Stimulated activated CD4-positive, alpha-beta T cell treated with anti-CD3 and anti-CD28 coated beads, Interleukin-4, amount 100 ng/mL, for 4 hours (primary cell): Measurements from ENCODE around the gene ELFN2.
"Not testable (repeated sequence)": the region's sequence is repeated elsewhere in the genome, so short reads cannot be mapped to it uniquely, and the experiment has no call there.

Experiments
- DNase-seq, 2 experiments: peaks; one replicate each; pipeline ENCODE4 v3.0.0-alpha.2; 2020

ELFN2 gene

GRCh38 chr22:37409459-37410050 is 17.7 kb downstream of the ELFN2 start:
- no peak for DNase-seq

DNA sequence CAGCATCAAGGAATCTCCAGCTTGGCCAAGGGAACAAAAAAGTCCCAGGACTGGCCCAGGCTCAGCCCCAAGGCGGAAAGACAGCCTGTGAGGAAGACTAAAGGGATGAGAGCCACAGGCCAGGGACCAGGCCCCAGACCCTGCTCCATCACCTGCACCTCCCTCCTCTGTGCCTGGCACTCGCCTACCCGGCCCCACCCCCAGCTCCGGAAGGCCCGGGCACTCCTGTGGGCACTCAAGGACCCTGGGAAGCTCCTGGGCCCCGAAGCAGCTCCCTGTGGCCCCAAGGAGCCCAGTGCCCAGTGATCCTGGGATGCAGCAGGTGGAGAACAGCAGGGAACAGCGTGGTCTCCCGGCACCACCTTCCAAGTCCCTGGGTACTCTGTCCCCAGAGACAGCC is 18.2 kb downstream of the ELFN2 start:
- DNase-seq = no peak

- DNase-seq = no peak
These were observed 19.4 kb downstream of the ELFN2 start for GRCh38 chr22:37407856-37408255.

DNA sequence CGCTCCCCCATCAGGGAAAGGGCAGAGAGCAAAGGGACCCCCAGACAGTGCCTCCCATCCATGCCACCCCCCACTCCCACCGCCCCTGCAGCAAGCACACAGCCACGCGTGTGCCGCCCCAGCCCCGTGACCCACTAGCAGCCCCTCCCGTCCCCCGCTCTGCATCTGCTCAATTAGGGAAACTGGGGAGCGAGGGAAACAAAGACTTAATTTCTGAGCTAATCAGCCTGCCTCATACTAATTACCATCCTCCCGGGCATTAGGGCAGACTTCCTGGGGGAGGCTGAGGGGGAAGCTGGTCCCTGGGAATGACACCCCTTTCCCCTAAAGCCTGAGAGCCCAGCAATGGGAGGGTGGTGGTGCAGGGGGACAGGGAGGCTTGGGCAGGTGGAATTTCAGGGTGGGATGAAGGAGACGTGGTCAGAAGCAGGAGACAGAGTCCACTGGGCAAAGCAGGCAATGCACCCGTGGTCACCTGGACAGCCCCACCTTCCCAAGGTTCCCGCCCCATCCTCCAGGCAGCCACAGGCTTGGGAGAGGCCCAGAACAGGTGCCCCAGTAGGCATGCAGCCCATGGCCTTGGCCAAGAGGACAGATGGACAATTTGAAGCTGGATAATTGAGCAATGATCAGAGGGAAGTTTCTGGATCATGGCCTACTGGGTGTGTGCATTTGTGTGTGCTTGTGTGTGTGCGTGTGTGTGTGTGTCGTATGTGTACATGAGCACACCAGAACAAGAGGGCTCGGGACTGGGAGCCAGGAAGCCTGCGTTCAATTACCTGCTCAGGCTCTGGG is 20.6 kb downstream of the ELFN2 start:
- DNase-seq = no peak

DNA sequence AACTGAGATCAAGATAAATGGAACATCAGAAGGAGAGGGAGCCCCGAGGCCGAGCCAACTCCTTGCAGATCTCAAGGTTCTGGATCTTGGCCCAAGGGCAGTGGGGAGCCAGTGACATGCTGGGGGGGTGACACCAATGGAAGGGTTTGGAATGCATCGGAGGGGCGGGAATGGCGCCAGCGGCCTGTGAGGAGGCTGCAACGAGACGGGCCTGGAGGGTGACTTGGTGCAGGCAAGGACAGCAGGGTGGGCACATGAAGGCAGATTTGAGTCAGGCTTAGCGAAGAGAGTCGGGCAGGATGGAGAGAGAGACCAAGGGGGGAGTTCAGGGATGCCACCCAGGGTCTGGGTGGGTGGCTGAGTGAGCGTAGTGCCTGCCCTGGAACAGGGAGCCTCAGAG is 23.2 kb downstream of the ELFN2 start:
- DNase-seq = no peak

- DNase-seq = no peak
These were observed 23.9 kb downstream of the ELFN2 start for GRCh38 chr22:37403267-37403960.

DNA sequence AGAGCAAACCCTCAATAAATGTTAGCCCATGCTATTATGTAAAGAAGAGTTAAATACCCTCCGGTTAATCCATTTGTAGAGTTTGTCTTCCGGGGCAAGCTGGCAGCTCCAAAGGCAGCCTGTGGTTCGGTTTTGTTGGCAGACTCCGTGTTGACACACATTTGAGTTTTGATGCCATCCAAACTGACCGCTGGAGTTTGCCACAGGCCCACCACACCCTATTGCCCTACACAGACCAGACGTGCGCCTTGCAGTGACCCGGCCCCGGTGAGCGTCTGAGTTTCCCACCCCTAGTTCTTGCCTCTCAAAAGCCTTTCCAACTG is 25.1 kb downstream of the ELFN2 start:
- DNase-seq = no peak

- DNase-seq = no peak
These were observed 25.7 kb downstream of the ELFN2 start for GRCh38 chr22:37401401-37402183.

DNA sequence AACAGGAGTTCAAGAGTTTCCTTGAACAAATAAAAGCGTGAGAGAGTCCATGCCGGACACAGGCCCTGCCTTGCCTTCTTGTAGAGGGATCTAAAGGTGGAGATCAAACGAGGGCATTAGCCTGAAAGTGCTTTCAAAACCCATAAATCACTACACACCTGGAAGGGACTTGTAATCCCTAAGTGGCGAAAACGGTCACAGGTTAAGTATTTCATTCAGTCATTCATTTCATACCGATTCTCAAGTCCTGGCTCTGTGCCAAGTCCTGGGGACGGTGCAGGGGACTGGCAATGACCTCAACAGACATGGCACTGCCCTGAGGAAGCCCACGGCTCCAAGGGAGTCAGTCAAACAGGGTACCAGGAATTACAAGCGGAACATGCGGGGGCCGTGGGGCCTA is 26.6 kb downstream of the ELFN2 start:
- no peak for DNase-seq

GRCh38 chr22:37399457-37399856 is 27.8 kb downstream of the ELFN2 start:
- DNase-seq = not testable (repeated sequence)

DNA sequence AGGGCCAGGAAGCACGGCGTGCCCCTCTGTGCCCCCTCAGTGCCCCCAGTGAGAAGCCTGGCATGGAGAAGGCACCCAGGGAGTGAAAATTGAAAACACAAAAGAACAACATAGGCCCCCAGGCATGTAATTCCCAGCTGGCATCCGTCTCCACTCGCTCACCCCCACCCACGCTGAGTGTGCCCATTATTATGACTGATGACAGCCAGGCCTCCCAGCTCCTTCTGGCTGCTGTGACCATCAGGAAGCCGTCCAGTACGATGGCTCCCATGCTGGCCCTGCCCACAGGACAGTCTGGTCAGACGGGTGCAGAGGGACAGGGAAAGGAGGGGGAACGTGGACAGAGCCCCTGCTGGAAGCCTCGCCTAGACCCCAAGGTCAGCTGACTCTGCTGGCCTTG is 30.1 kb downstream of the ELFN2 start:
- no peak for DNase-seq

DNA sequence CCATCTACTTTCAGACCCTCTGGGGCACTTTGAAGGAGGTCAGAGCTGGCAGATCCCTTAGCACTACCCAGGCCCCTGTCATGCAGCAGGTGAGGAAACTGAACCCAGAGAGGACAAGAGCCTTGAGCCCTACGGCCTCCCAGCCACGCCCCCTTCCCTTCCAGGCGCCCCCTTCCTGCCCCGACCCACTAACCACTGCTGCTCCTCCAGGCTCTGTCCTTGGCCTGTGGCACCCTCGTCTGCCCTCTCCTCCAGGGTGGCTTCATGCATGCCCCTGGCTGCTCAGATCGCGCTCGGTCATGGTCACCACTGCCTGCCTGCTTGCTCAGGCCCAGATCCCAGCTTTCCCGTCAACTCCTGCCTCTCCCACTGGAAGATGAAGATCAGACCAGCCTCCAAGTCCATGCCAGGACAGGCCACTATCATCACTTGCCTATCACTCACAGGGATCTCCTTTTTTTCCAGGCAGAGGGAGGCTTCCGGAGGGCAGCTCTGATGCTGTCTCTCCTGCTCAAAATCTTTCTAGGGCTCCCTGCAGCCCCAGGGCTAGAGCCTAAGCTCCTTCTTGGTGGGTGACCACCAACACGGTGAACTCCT is 30.7 kb downstream of the ELFN2 start:
- no peak for DNase-seq

DNA sequence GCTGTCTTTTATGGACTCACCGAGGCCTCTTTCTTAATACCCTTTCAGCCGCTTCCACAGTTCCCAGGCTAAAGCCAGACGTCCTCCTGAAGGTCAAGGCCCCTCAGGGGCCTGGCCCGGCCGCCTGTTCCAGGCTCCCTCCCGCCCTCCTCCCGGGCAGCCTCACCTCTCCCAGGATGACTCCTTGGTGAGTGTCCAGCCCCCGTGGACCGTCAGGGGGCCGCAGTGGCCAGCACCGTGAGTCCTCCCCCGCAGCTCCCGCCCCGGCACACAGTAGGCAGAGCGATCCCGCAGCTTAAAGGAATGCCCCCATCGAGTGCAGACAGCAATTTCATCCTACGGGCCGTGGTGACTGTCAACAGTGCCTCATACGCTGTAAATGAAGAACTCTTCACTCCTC is 32.9 kb downstream of the ELFN2 start:
- no peak for DNase-seq

DNA sequence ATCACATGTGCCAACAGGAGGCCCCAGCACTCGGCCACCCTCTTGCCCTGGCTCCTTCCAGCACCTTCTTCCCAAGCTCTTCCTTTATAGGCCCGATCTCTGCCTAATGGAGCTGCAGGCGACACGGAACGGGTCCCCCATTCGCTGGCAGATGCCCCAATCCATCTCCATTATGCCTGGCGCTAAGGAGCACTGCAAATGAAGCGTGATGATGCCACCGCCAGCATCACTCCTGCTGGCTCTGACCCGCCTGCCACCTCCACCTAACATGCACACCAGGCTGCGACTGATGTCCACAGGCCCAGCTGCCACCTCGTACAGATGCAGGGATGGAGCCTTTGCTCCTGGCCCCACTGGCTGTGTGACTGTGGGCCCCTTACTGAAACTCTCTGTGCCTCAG is 33.5 kb downstream of the ELFN2 start:
- DNase-seq = no peak

- DNase-seq = no peak
These were observed 34.5 kb downstream of the ELFN2 start for GRCh38 chr22:37392721-37393328.

GRCh38 chr22:37391702-37392101 is 35.6 kb downstream of the ELFN2 start:
- no peak for DNase-seq

- no peak for DNase-seq
These were observed 37.2 kb downstream of the ELFN2 start for GRCh38 chr22:37390075-37390474.

DNA sequence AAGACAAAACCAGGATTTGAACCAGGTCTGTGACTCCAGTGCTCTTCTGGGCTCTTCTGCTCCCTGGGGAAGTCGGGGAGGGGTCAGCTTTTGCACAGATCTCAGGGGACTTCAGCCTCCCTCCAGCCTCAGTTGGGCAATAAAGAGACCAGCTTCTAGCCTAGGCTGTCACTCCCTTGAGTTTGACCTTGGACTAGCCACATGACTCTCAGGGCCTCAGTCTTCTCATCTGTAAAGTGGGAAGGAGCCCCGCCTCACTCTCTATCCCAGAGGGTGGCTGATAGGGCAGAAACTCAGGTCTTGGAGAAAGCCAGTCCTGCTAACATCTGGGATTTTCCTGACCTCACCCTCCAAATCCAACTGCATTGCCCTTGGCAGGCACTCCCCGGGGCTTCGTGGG is 38.7 kb downstream of the ELFN2 start:
- DNase-seq = no peak

GRCh38 chr22:37387793-37388192 is 39.5 kb downstream of the ELFN2 start:
- DNase-seq = no peak

GRCh38 chr22:37386441-37386840 is 40.8 kb downstream of the ELFN2 start:
- DNase-seq = no peak

- DNase-seq = no peak
These were observed 42.6 kb downstream of the ELFN2 start for GRCh38 chr22:37384691-37385090.

- no peak for DNase-seq
These were observed 43.9 kb downstream of the ELFN2 start for GRCh38 chr22:37383341-37383740.

GRCh38 chr22:37381489-37381888 is 45.8 kb downstream of the ELFN2 start:
- DNase-seq = no peak
